Activated naive CD4-positive, alpha-beta T cell treated with anti-CD3 and anti-CD28 coated beads, Interleukin-2, amount 50 U/mL, for 24 hours (primary cell): ENCODE measurements around the gene PPP2R1A.

Experiments
- H3K27ac Mint-ChIP-seq: one replicate; pipeline ENCODE4 v1.8.0; 2021; ENCODE audit warnings: mild to moderate bottlenecking, mixed read lengths
- H3K27me3 Mint-ChIP-seq: one replicate; pipeline ENCODE4 v1.8.0; 2021; ENCODE audit warnings: mixed read lengths
- H3K36me3 Mint-ChIP-seq: one replicate; pipeline ENCODE4 v1.8.0; 2021; ENCODE audit warnings: mixed read lengths
- H3K4me1 Mint-ChIP-seq: one replicate; pipeline ENCODE4 v1.8.0; 2021; ENCODE audit warnings: mixed read lengths
- H3K4me3 Mint-ChIP-seq: one replicate; pipeline ENCODE4 v1.8.0; 2021; ENCODE audit warnings: mild to moderate bottlenecking, mixed read lengths
- H3K9me3 Mint-ChIP-seq: one replicate; pipeline ENCODE4 v1.8.0; 2021; ENCODE audit warnings: mixed read lengths

The PPP2R1A gene

DNA sequence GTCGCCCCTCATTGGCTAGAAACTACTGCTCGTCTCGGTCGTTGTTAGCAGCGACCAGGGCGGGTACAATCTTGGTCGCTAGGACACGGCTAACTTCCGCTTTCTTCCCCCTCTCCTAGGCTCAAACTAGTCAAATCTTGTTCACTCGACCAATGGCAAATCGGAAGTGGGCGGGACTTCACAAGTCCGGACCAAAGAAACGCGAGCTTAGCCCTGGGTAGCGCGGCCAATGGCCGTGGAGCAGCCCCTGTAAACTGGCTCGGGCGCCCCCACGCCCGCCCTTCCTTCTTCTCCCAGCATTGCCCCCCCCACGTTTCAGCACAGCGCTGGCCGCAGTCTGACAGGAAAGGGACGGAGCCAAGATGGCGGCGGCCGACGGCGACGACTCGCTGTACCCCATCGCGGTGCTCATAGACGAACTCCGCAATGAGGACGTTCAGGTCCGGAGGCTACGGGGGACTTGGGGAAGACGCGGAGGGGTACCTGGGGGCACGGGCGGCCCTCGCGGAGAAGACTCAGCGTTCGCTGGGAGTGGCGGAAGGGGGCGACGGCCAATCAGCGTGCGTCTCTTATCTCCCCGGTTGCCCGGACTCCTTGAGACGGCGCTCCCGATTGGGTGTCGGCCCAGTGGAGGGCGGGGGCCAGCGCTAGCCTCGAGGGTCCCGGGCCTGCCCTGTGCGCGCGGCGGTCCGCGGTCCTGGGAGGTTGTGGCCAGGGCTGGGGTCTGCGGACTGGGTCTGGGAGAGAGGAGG lies at the start of gene PPP2R1A:
PPP2R1A (plus strand) TSS at position 318 of the 752 bp plus-strand sequence; CDS start at position 363, 45 bp downstream.
- Mint-ChIP-seq H3K4me3 (peak within 1 kb of the TSS; percentile 98), H3K4me1 (peaks cover 46% of the 10 kb centered on the region), H3K9me3 (no peaks in the 10 kb centered on the region), H3K36me3 (peaks cover 19% of the 10 kb centered on the region), H3K27me3 (no peaks in the 10 kb centered on the region), H3K27ac (peak within 1 kb of the TSS; percentile 100)

DNA sequence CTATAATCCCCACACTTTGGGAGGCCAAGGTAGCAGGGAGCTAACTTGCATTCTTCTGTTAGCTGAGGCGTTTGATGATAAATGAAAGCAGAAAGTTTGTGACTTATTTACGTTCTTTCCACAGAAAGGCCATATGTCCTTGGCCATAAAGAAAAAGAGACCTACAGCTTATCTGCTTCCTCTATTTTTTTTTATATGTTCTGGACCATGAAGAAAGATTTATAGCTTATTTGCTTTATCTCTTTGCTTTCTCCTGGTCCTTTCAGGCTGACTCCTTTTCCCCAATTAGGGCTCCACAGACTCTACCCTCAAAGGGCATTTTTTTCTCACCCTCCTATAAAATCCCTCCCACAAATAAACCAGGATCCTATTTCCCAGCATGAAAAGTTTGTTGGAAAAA lies 48.6 kb upstream of the PPP2R1A start:
- Mint-ChIP-seq H3K36me3 (peaks cover 13% of the 10 kb centered on the region), H3K27me3 (no peaks in the 10 kb centered on the region), H3K9me3 (peaks cover 5% of the 10 kb centered on the region), H3K27ac (no peak overlapping the region), H3K4me1 (peaks cover 33% of the 10 kb centered on the region), H3K4me3 (peak overlapping the region; percentile 20)

DNA sequence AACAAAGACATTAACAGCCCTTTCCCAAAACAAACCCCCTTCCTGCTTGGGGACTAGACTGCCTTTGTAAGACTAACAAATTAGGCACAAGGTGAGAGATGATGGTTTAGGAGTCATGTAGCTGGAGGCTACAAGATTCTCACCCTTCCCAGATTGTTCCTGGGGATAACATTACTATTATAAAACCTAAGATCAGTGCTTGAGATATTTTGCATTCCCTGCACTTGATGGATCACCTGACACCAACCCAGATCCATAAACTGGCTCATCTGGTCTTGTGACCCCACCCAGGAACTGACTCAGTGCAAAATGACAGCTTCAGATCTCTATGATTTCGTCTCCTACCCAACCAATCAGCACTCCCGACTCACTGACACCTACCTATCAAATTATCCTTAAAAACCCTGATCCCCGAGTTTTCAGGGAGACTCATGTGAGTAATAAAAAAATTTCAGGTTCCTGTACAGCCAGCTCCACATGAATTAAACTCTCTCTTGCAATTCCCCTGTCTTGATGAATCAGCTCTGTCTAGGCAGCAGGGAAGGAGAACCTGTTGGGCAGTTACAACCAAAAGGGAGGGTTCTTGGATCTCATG lies 47.8 kb upstream of the PPP2R1A start:
- Mint-ChIP-seq H3K27ac (no peak overlapping the region), H3K9me3 (peaks cover 5% of the 10 kb centered on the region)

DNA sequence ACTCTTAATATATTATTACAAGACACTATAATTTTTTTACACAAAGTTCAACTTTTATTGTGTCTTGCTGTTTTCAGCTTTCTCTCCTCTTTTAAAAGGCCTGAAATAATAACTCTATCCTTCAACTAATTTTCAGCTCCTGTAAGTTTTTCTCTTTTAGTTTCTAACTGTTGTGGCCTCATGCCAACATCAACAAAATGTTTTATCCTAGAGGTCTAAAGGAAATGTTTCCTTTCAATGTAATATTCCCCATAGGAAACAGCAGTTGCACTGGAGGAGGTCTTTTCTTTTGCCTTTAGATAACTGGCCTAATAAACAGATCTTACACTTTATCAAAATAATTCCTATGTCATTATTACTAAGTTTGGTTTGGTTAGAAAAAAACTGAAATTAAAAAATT lies 41.6 kb upstream of the PPP2R1A start:
- Mint-ChIP-seq H3K27ac (no peak overlapping the region), H3K36me3 (peaks cover 26% of the 10 kb centered on the region), H3K4me3 (no peak overlapping the region), H3K9me3 (peaks cover 10% of the 10 kb centered on the region), H3K27me3 (no peaks in the 10 kb centered on the region), H3K4me1 (no peaks in the 10 kb centered on the region)

More for the DNA sequence above, 47.8 kb upstream of the PPP2R1A start:
- peaks cover 27% of the 10 kb centered on the region for H3K4me1 Mint-ChIP-seq
- peak overlapping the region; percentile 11 for H3K4me3 Mint-ChIP-seq
- H3K27me3 Mint-ChIP-seq, result no peaks in the 10 kb centered on the region
- H3K36me3 Mint-ChIP-seq, result peaks cover 9% of the 10 kb centered on the region

DNA sequence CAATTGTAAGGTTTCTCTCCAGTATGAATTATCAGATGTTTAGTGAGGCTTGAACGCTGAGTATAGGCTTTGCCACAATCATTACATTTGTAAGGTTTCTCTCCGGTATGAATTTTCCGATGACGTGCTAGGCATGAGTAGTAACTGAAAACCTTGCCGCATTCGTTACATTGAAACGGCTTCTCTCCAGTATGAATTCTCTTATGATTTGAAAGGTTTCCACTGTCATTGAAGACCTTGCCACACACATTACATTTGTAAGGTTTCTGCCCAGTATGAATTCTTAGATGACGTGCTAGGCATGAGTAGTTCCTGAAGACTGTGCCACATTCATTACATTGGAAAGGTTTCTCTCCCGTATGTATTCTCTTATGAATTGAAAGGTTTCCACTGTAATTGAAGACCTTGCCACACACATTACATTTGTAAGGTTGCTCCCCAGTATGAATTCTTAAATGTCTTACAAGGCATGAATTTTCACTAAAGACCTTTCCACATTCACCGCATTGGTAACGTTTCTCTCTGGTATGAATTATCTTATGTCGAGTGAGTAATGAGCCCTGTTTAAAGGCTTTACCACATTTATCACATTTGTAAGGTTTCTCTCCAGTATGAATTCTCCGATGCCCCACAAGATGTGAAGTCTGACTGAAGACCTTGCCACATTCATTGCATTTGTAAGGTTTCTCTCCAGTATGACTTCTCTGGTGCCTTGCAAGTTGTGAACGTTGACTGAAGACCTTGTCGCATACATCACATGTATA lies 34.1 kb upstream of the PPP2R1A start:
- Mint-ChIP-seq H3K27me3 (no peaks in the 10 kb centered on the region), H3K4me3 (no peak overlapping the region), H3K4me1 (no peaks in the 10 kb centered on the region), H3K36me3 (peaks cover 65% of the 10 kb centered on the region), H3K9me3 (peaks cover 50% of the 10 kb centered on the region), H3K27ac (no peak overlapping the region)

DNA sequence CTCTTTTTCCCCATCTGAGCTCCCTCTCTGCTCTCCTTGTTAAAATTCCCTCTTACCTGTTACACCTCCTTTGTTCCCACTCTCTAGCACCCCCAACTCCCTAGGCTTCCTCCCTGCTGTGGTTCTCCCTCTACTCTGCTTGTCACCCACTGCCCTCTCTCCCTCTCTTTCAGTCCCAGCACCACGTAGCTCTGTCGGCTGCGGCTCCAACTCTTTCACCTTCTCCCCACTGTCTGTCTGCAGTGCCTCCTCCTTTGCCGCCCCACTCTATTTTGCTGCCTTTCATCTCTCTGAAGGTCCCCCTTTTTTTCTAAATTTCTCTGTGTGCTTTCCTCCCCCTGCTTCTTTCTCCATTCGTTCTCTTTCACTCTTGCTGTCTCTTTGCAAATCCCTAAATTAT lies 19.5 kb upstream of the PPP2R1A start:
- Mint-ChIP-seq H3K27ac (peak overlapping the region; percentile 69), H3K36me3 (peaks cover 24% of the 10 kb centered on the region), H3K27me3 (no peaks in the 10 kb centered on the region), H3K9me3 (no peaks in the 10 kb centered on the region), H3K4me1 (peaks cover 38% of the 10 kb centered on the region), H3K4me3 (peak overlapping the region; percentile 95)

DNA sequence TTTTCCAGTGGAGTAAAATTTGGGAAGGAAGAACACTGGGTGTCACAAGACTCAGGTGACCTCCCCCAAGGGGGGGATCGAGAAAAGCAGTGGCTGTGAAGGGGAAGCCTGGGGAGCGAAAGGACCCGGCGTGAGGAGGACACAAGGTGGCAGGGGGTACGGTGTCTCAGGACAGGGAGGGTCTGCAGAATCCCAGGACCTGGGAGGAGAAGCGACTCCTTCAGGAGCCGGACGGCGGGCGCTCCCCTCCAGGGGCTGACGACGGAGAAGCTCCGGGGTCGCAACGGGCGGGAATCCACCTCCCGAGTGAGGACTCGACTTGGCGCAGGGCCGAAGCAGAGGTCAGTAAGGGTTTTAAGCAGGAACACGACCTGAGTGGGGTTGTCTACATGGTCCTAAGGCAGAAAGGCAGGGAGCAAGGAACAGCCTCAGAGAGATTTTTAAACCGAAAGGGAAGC lies 19.0 kb upstream of the PPP2R1A start:
- H3K9me3 Mint-ChIP-seq, result no peaks in the 10 kb centered on the region
- no peaks in the 10 kb centered on the region for H3K27me3 Mint-ChIP-seq
- peak overlapping the region; percentile 69 for H3K27ac Mint-ChIP-seq
- H3K4me1 Mint-ChIP-seq, result peaks cover 38% of the 10 kb centered on the region
- H3K4me3 Mint-ChIP-seq, result peak overlapping the region; percentile 95
- peaks cover 21% of the 10 kb centered on the region for H3K36me3 Mint-ChIP-seq

DNA sequence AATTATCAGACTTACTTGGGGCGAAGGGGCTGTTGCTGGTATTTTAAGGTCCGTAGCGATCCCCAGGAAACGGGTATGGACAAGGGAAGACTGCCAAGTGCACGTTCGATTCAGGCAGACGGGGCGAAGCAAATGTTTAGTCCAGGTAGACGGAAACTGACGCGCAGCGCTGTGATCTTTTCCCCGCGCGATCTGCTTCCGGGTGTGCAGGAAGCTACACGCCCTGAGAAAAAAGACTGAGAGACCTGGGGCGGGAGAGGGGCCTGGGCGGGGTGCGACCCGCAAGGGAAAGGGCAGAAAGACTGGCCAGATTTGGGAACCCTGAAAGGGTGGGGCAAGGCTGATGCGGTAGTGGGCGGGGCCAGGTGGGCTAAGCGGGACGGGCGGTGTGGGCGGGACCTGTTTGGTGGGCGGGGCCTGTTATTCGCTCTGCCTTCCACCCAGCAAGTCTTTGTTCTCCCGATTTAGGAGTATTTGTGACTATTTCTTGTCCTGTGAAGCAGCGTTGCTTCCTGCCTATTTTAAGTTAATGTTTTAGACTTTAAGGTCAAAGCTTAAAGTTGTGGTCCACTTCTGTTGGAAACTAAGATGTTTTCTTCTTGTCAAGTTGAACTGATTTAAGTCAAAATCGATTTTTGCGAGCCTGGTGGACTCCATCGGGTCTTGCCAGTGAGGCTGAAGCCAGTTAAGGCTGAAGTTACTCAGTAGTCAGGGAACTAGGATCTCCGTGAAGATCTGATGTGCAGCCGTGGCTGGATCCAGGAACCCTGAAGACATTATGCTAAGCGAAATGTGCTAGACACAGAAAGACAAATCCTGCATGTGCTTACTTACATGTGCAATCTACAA lies 18.3 kb upstream of the PPP2R1A start, which contains the start of gene ZNF836:
ZNF836 (minus strand) TSS at position 301 of the 849 bp plus-strand sequence. CDS start 3,549 bp downstream, outside the sequence.
- Mint-ChIP-seq H3K36me3 (peaks cover 21% of the 10 kb centered on the region), H3K4me1 (peaks cover 41% of the 10 kb centered on the region), H3K27ac (peak within 1 kb of the TSS; percentile 69), H3K9me3 (no peaks in the 10 kb centered on the region), H3K27me3 (no peaks in the 10 kb centered on the region), H3K4me3 (peak within 1 kb of the TSS; percentile 95)

DNA sequence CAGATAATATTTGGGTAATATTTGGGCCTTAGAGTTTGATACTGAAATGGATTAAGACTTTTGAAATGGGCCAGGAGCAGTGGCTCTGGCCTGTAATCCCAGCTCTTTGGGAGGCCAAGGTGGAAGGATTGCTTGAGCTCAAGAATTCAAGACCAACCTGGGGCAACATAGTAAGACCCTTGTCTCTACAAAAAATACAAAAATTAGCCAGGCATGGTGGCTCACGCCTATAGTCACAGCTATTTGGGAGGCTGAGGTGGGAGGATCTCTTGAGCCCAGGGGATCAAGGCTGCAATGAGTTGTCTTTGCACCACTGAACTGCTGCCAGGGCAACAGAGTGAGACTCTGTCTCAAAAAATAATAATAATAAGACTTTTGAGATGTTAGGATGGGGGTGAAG lies 17.5 kb upstream of the PPP2R1A start:
- H3K4me1 Mint-ChIP-seq, result peaks cover 41% of the 10 kb centered on the region
- no peak overlapping the region for H3K27ac Mint-ChIP-seq
- H3K27me3 Mint-ChIP-seq, result no peaks in the 10 kb centered on the region
- no peaks in the 10 kb centered on the region for H3K9me3 Mint-ChIP-seq
- peak overlapping the region; percentile 95 for H3K4me3 Mint-ChIP-seq
- peaks cover 18% of the 10 kb centered on the region for H3K36me3 Mint-ChIP-seq

DNA sequence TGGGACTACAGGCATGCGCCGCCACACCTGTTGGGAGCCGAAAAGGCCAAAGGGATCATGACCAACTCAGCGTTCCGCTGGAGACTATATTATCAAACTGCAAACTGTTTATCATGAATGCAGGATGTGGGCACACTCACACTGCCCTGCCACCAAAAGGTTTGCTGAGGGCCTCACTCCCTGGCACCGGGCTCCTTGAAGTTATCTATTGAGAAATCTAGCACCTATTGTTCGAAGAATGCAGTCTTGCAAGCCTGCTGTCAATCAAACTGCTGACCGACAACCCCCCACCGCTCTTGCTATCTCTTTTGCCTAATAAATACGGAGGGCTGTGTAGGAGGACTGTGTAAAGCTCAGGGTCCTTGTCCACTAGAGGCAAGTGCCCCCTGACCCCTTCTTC lies 13.3 kb upstream of the PPP2R1A start:
- Mint-ChIP-seq H3K27ac (peak overlapping the region; percentile 13), H3K27me3 (no peaks in the 10 kb centered on the region), H3K36me3 (no peaks in the 10 kb centered on the region), H3K4me3 (no peak overlapping the region), H3K9me3 (no peaks in the 10 kb centered on the region), H3K4me1 (peaks cover 12% of the 10 kb centered on the region)

DNA sequence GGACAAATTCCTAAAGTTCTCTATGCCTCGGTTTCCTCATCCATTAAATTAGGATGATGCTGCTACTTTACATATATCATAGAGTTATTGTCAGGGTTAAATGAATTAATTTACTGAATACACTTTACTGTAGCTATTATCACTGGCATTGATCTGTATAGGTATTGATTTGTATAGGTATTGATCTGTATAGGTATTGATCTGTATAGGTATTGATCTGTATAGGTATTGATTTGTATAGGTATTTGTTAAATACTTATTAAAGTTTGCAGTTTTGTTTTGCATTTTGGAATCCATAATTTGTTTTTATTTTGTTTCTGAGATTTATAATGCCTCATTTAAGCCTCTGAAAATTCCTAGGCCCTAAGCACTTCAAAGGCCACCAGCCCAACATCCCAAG lies 2.4 kb upstream of the PPP2R1A start:
- Mint-ChIP-seq H3K27me3 (no peaks in the 10 kb centered on the region), H3K4me1 (peaks cover 24% of the 10 kb centered on the region), H3K9me3 (no peaks in the 10 kb centered on the region), H3K4me3 (no peak overlapping the region), H3K36me3 (peaks cover 6% of the 10 kb centered on the region), H3K27ac (no peak overlapping the region)

DNA sequence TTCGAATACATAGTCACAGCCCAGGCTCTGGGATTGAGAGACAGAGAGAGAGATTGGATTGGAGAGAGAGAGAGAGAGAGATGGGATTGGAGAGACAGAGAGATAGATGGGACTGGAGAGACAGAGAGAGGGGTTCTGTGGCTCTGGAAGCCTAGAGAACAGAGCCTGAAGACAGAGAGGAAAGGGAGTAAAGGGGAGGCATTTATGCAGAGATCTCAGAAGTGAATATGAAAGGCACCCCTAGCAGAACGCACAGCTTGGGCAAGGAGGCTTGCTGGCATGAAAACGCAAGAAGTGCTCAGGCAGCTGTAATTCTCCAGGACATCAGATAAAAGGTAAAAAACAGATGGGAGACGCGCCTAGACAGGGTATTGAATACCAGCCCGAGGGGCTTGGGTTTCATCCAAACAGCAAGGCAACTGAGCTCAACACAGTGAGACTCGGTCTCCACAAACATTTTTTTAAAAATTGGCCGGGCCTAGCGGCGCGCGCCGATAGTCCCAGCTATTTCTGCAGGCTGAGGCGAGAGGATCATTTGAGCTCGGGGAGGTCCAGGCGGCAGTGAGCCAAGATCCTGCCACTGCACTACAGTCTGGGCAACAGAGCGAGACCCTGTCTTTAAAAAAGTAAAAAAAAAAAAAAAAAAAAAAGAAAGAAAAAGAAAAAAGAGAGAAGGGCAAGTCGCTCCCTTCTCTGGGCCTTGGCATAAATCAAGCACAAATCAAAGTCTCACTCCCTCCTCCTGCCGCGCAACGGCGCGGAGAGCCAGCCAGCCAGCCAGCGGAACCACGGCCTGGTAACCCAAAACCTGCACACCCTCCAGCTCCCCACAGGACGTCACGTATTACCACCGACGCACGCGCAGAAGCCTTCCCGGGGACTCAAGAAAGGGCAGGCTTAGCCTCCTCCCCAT lies 774 bp upstream of the PPP2R1A start:
- peak overlapping the region; percentile 98 for H3K4me3 Mint-ChIP-seq
- peaks cover 37% of the 10 kb centered on the region for H3K4me1 Mint-ChIP-seq
- peaks cover 11% of the 10 kb centered on the region for H3K36me3 Mint-ChIP-seq
- peak overlapping the region; percentile 100 for H3K27ac Mint-ChIP-seq
- H3K9me3 Mint-ChIP-seq, result no peaks in the 10 kb centered on the region
- H3K27me3 Mint-ChIP-seq, result no peaks in the 10 kb centered on the region

DNA sequence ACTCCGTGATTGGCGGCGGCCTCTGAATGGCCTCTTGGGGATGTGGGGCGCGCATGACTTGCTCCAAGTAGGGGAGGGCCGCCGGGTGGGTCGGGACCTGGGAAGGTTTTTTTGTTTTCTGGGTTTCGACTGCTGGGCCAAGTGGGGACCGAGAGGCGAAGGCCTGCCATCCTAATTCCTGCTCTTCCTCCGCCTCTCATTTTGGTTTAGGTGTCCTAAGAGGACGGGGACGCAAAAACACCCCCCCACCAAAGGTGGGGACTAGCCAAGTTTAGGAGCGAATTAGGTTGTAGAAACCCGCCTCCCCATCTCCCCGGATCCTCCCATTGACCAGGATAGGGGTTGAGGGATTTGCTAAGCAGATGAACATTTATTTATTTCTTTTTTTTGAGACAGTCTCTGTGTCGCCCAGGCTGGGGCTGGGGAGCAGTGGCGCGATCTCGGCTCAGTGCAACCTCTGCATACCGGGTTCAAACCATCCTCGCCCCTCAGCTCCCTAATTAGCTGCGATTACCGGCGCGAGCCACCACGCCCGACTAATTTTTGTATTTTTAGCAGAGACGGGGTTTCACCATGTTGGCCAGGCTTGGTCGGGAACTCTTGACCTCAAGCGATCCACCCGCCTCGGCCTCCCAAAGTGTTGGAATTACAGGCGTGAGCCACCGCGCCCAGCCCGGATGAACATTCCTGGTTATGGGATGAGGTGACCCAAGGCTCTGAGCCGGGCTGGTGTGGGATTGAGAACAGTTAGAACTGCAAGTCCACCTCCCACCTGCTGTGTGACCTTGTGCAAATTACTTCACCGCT lies 838 bp downstream of the PPP2R1A start:
- no peaks in the 10 kb centered on the region for H3K27me3 Mint-ChIP-seq
- H3K27ac Mint-ChIP-seq, result peak overlapping the region; percentile 100
- peak overlapping the region; percentile 98 for H3K4me3 Mint-ChIP-seq
- peaks cover 51% of the 10 kb centered on the region for H3K4me1 Mint-ChIP-seq
- no peaks in the 10 kb centered on the region for H3K9me3 Mint-ChIP-seq
- peaks cover 19% of the 10 kb centered on the region for H3K36me3 Mint-ChIP-seq
